HEK293 (cell line): ENCODE results near the gene PPFIA4.

ENCODE experiments used
- CTCF ChIA-PET: fragments of 350-600 bp; formaldehyde crosslinking; extraction: SDS; loops from one replicate; lab custom pipeline; 2021; ENCODE audit warnings: antibody characterized with exemption; lab: Yijun Ruan, JAX
- POLR2A ChIA-PET: fragments of 300-600 bp; formaldehyde crosslinking; extraction: SDS; loops from one replicate; lab custom pipeline; 2020; ENCODE audit warnings: antibody characterized with exemption, inconsistent platforms; lab: Yijun Ruan, JAX
- H3K27ac ChIP-seq: fragments of 200-500 bp; sonication (Bioruptor generic); 2 replicates; pipeline ENCODE4 v1.5.1; 2014; ENCODE audit warnings: low read depth, low read length, control low read depth, inconsistent platforms; ENCODE audit errors: extremely low read depth
- H3K36me3 ChIP-seq, 2 experiments: fragments of 200-500 bp in 1 of 2; sonication (Bioruptor generic) in 1 of 2; 1 replicate in 1 of 2; 2 replicates in 1 of 2; pipeline ENCODE4 v1.5.1; 2014 to 2017; ENCODE audit warnings: inconsistent platforms in 2 of 2, low read length in 2 of 2; ENCODE audit not compliant: control insufficient read depth in 2 of 2, insufficient read depth in 1 of 2
- H3K4me1 ChIP-seq: fragments of 200-500 bp; sonication (Bioruptor generic); 2 replicates; pipeline ENCODE4 v1.5.1; 2014; ENCODE audit warnings: mild to moderate bottlenecking, low read length, inconsistent platforms; ENCODE audit not compliant: control insufficient read depth, insufficient read depth
- H3K4me3 ChIP-seq: 2 replicates; pipeline ENCODE4 v1.5.1; 2011; ENCODE audit warnings: low read depth, mild to moderate bottlenecking, control low read depth, low read length, moderate library complexity
- H3K9me3 ChIP-seq: fragments of 200-500 bp; sonication (Bioruptor generic); 2 replicates; pipeline ENCODE4 v1.5.1; 2014; ENCODE audit warnings: low read depth, low read length, inconsistent platforms; ENCODE audit not compliant: control insufficient read depth, insufficient read depth
- ATF2 ChIP-seq: fragments of 450-650 bp; formaldehyde crosslinking; IDR thresholded peaks from 2 replicates; pipeline ENCODE4 v1.5.1; 2016; ENCODE audit warnings: missing biosample characterization, missing genetic modification characterization, low read depth
- INSM2 ChIP-seq: fragments of 450-650 bp; formaldehyde crosslinking; IDR thresholded peaks from 2 replicates; pipeline ENCODE4 v1.5.1; 2016; ENCODE audit warnings: missing biosample characterization, missing genetic modification characterization
- KLF17 ChIP-seq: fragments of 450-650 bp; formaldehyde crosslinking; IDR thresholded peaks from 2 replicates; pipeline ENCODE4 v1.5.1; 2016; ENCODE audit warnings: missing biosample characterization, missing genetic modification characterization
- MEIS1 ChIP-seq: sonication (generic); formaldehyde crosslinking; IDR thresholded peaks from 2 replicates; pipeline ENCODE4 v1.8.1; 2022; ENCODE audit warnings: missing genetic modification reagents, mild to moderate bottlenecking, borderline replicate concordance
- PRDM4 ChIP-seq: fragments of 450-650 bp; formaldehyde crosslinking; IDR thresholded peaks from 2 replicates; pipeline ENCODE4 v1.5.1; 2017; ENCODE audit warnings: missing biosample characterization, missing genetic modification characterization
- RBAK ChIP-seq: fragments of 450-650 bp; formaldehyde crosslinking; IDR thresholded peaks from 2 replicates; pipeline ENCODE4 v1.5.1; 2016; ENCODE audit warnings: missing biosample characterization, missing genetic modification characterization
- SP7 ChIP-seq: fragments of 450-650 bp; formaldehyde crosslinking; IDR thresholded peaks from 2 replicates; pipeline ENCODE4 v1.5.1; 2016; ENCODE audit warnings: missing biosample characterization, missing genetic modification characterization
- ZBTB7A ChIP-seq: fragments of 450-650 bp; formaldehyde crosslinking; IDR thresholded peaks from 2 replicates; pipeline ENCODE4 v1.5.1; 2016; ENCODE audit warnings: low read depth, missing biosample characterization, missing genetic modification characterization
- ZFP3 ChIP-seq: fragments of 450-650 bp; formaldehyde crosslinking; IDR thresholded peaks from 2 replicates; pipeline ENCODE4 v1.5.1; 2016; ENCODE audit warnings: low read depth, missing biosample characterization, missing genetic modification characterization
- ZIC2 ChIP-seq: fragments of 450-650 bp; formaldehyde crosslinking; IDR thresholded peaks from 2 replicates; pipeline ENCODE4 v1.5.1; 2016; ENCODE audit warnings: missing biosample characterization, missing genetic modification characterization
- ZNF155 ChIP-seq: fragments of 450-650 bp; formaldehyde crosslinking; IDR thresholded peaks from 2 replicates; pipeline ENCODE4 v1.5.1; 2016; ENCODE audit warnings: missing biosample characterization, missing genetic modification characterization
- ZNF223 ChIP-seq: fragments of 450-650 bp; formaldehyde crosslinking; IDR thresholded peaks from 2 replicates; pipeline ENCODE4 v1.5.1; 2016; ENCODE audit warnings: missing biosample characterization, missing genetic modification characterization
- ZNF37A ChIP-seq: fragments of 450-650 bp; IDR thresholded peaks from 2 replicates; pipeline ENCODE4 v1.5.1; 2018; ENCODE audit warnings: missing biosample characterization, missing genetic modification characterization
- ZNF670 ChIP-seq: fragments of 450-650 bp; formaldehyde crosslinking; IDR thresholded peaks from 2 replicates; pipeline ENCODE4 v1.5.1; 2016; ENCODE audit warnings: missing biosample characterization, missing genetic modification characterization, low read depth
- TF ChIP-seq, protein P1 (sequence below): fragments of 450-650 bp; formaldehyde crosslinking; IDR thresholded peaks from 2 replicates; pipeline ENCODE4 v1.5.1; 2017; ENCODE audit warnings: missing biosample characterization, missing genetic modification characterization
- TF ChIP-seq, protein P2 (sequence below): fragments of 450-650 bp; formaldehyde crosslinking; IDR thresholded peaks from 2 replicates; pipeline ENCODE4 v1.5.1; 2016; ENCODE audit warnings: missing biosample characterization, missing genetic modification characterization
- TF ChIP-seq, protein P3 (sequence below): fragments of 450-650 bp; formaldehyde crosslinking; IDR thresholded peaks from 2 replicates; pipeline ENCODE4 v1.5.1; 2016; ENCODE audit warnings: missing biosample characterization, missing genetic modification characterization

The PPFIA4 gene

GRCh38 chr1:203056012-203056411 is 29.7 kb downstream of the PPFIA4 start:
- TF ChIP-seq PRDM4 (tag by site-specific recombination): no peak
- no peak for TF ChIP-seq KLF17
- TF ChIP-seq ZNF670 (tag by site-specific recombination): no peak
- no peak for TF ChIP-seq ZFP3 (tag by site-specific recombination)
- TF ChIP-seq ZNF223 (tag by site-specific recombination): no peak
- no peak for TF ChIP-seq ATF2
- TF ChIP-seq ZNF155: no peak
- TF ChIP-seq ZIC2 (tag by site-specific recombination): no peak
- TF ChIP-seq, protein P1, sequence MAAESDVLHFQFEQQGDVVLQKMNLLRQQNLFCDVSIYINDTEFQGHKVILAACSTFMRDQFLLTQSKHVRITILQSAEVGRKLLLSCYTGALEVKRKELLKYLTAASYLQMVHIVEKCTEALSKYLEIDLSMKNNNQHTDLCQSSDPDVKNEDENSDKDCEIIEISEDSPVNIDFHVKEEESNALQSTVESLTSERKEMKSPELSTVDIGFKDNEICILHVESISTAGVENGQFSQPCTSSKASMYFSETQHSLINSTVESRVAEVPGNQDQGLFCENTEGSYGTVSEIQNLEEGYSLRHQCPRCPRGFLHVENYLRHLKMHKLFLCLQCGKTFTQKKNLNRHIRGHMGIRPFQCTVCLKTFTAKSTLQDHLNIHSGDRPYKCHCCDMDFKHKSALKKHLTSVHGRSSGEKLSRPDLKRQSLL (tag by site-specific recombination): no peak
- no peak for TF ChIP-seq RBAK (tag by site-specific recombination)
- no peak for TF ChIP-seq ZNF37A
- TF ChIP-seq, protein P2, sequence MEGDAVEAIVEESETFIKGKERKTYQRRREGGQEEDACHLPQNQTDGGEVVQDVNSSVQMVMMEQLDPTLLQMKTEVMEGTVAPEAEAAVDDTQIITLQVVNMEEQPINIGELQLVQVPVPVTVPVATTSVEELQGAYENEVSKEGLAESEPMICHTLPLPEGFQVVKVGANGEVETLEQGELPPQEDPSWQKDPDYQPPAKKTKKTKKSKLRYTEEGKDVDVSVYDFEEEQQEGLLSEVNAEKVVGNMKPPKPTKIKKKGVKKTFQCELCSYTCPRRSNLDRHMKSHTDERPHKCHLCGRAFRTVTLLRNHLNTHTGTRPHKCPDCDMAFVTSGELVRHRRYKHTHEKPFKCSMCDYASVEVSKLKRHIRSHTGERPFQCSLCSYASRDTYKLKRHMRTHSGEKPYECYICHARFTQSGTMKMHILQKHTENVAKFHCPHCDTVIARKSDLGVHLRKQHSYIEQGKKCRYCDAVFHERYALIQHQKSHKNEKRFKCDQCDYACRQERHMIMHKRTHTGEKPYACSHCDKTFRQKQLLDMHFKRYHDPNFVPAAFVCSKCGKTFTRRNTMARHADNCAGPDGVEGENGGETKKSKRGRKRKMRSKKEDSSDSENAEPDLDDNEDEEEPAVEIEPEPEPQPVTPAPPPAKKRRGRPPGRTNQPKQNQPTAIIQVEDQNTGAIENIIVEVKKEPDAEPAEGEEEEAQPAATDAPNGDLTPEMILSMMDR (tag by site-specific recombination): no peak
- TF ChIP-seq, protein P3, sequence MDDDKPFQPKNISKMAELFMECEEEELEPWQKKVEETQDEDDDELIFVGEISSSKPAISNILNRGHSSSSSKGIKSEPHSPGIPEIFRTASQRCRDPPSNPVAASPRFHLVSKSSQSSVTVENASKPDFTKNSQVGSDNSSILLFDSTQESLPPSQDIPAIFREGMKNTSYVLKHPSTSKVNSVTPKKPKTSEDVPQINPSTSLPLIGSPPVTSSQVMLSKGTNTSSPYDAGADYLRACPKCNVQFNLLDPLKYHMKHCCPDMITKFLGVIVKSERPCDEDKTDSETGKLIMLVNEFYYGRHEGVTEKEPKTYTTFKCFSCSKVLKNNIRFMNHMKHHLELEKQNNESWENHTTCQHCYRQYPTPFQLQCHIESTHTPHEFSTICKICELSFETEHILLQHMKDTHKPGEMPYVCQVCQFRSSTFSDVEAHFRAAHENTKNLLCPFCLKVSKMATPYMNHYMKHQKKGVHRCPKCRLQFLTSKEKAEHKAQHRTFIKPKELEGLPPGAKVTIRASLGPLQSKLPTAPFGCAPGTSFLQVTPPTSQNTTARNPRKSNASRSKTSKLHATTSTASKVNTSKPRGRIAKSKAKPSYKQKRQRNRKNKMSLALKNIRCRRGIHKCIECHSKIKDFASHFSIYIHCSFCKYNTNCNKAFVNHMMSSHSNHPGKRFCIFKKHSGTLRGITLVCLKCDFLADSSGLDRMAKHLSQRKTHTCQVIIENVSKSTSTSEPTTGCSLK (tag by site-specific recombination): no peak
- ChIA-PET CTCF (interaction anchor here (0.5 to 12.9 kb wide), 5 partner anchors 15 to 211 kb away, joined by 3 to 169 read pairs (median 5); no protein-coding TSS in a partner anchor), POLR2A (no interaction called here)
- Histone ChIP-seq H3K9me3 (no peaks in the 10 kb centered on the region), H3K27ac (no peak overlapping the region), H3K4me1 (0 out of 2 replicates have a peak, but pooled peaks cover 3% of the 10 kb centered on the region), H3K36me3 (no peaks in the 10 kb centered on the region), H3K4me3 (no peak overlapping the region)

DNA sequence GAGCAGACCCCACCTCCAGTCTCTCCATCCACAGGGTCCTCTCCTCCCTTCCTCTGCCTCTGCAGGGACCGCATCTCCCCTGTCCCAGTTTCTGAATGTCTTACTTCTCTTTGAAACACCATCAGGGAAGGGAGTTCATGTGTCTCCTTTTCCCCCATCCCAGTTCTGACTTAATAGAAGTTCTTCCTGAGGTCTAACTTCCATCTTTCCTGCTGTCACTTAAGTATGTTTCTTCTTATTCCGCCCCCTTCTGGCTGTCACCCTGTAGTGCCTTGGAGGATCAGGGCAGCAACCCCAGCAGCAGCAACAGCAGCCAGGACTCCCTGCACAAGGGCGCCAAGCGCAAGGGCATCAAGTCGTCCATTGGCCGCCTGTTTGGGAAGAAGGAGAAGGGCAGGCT is 30.2 kb downstream of the PPFIA4 start:
- Histone ChIP-seq H3K36me3 (no peaks in the 10 kb centered on the region), H3K27ac (no peak overlapping the region), H3K4me3 (no peak overlapping the region), H3K4me1 (0 out of 2 replicates have a peak, but pooled peaks cover 3% of the 10 kb centered on the region)
- ChIA-PET POLR2A (no interaction called here), CTCF (interaction anchor here (0.5 to 12.9 kb wide), 6 partner anchors 15 to 407 kb away, joined by 3 to 169 read pairs (median 4); no protein-coding TSS in a partner anchor)
- TF ChIP-seq ZBTB7A (tag by site-specific recombination) (no peak), MEIS1 (no peak), SP7 (tag by site-specific recombination) (no peak), INSM2 (tag by site-specific recombination) (no peak)
- TF ChIP-seq, all 188 proteins: peak for 0
- H3K9me3 ChIP-seq: no peaks in the 10 kb centered on the region
